Activated B cell treated with CpG ODN at 0.5 μM for 24 hours (primary cell): ENCODE data around the gene NR1H2. TPM values are rescaled to one million over a fixed set of nuclear protein-coding genes. Genes with fewer than 3 reads are reported as not detected.

Experiments
- ATAC-seq: fragments of 200-7000 bp; cut with Tn5 transposase; one replicate; pipeline ENCODE4 v1.10.0; 2021; ENCODE audit warnings: low read depth, mild to moderate bottlenecking, moderate library complexity
- CTCF ChIA-PET: fragments of 350-600 bp; sonication (Branson Sonifier 250); formaldehyde crosslinking; loops from one replicate; lab custom pipeline; 2021; ENCODE audit warnings: antibody characterized with exemption; lab: Charles Lee
- POLR2A ChIA-PET: fragments of 350-600 bp; sonication (Branson Sonifier 250); formaldehyde crosslinking; loops from one replicate; lab custom pipeline; 2021; ENCODE audit warnings: antibody characterized with exemption; lab: Charles Lee
- DNase-seq: peaks from one replicate; pipeline ENCODE4 v3.0.0; 2022
- H3K27ac Mint-ChIP-seq: one replicate; pipeline ENCODE4 v1.8.0; 2020; ENCODE audit warnings: mixed read lengths
- H3K27me3 Mint-ChIP-seq: one replicate; pipeline ENCODE4 v1.8.0; 2021; ENCODE audit warnings: mixed read lengths
- H3K36me3 Mint-ChIP-seq: one replicate; pipeline ENCODE4 v1.8.0; 2021; ENCODE audit warnings: low read depth, mixed read lengths
- H3K4me1 Mint-ChIP-seq: one replicate; pipeline ENCODE4 v1.8.0; 2021; ENCODE audit warnings: mixed read lengths
- H3K4me3 Mint-ChIP-seq: one replicate; pipeline ENCODE4 v1.8.0; 2020; ENCODE audit warnings: mild to moderate bottlenecking, mixed read lengths
- H3K9me3 Mint-ChIP-seq: one replicate; pipeline ENCODE4 v1.8.0; 2020; ENCODE audit warnings: mixed read lengths
- CTCF ChIP-seq: fragments of 200-600 bp; IDR thresholded peaks from one replicate; pipeline ENCODE4 v1.8.0; 2022; ENCODE audit warnings: antibody characterized with exemption, mild to moderate bottlenecking
- intact Hi-C: fragments of 100-400 bp; cut with micrococcal nuclease; formaldehyde crosslinking; loops from one replicate; pipeline ENCODE4 v1.15.1; 2024
- total RNA-seq: library from RNA; stranded (reverse); gene quantifications from 2 replicates; pipeline ENCODE4 v1.2.3, GENCODE V29; 2022

The NR1H2 gene
- total RNA-seq, 1 donor from 2014 or later, result 79.5 TPM

GRCh38 chr19:50361290-50362029 is 14.8 kb upstream of the NR1H2 start:
- Mint-ChIP-seq H3K4me3 (no peak overlapping the region), H3K4me1 (peaks cover 73% of the 10 kb centered on the region), H3K27ac (no peak overlapping the region), H3K9me3 (no peaks in the 10 kb centered on the region), H3K36me3 (no peaks in the 10 kb centered on the region), H3K27me3 (no peaks in the 10 kb centered on the region)
- POLR2A ChIA-PET, result interaction anchor here (0.6 to 1.4 kb wide), 3 partner anchors 10 to 33 kb away, joined by 3 to 8 read pairs (median 3); no protein-coding TSS in a partner anchor
- intact Hi-C loops, result no loop called here
- ATAC-seq, result no peak
- DNase-seq, result no peak
- TF ChIP-seq CTCF, result no peak
- CTCF ChIA-PET, result interaction anchor here (0.9 to 1.3 kb wide), 3 partner anchors 54 to 101 kb away, joined by 4 read pairs; no protein-coding TSS in a partner anchor

GRCh38 chr19:50362030-50362412 is 14.2 kb upstream of the NR1H2 start:
- intact Hi-C loops, result no loop called here
- Mint-ChIP-seq H3K4me1 (peaks cover 70% of the 10 kb centered on the region), H3K27ac (no peak overlapping the region), H3K9me3 (no peaks in the 10 kb centered on the region), H3K4me3 (no peak overlapping the region), H3K27me3 (no peaks in the 10 kb centered on the region), H3K36me3 (no peaks in the 10 kb centered on the region)
- ChIA-PET CTCF (interaction anchor here (0.9 kb wide), 1 partner anchor 100 kb away, joined by 4 read pairs; no protein-coding TSS in a partner anchor), POLR2A (interaction anchor here (1.2 to 1.4 kb wide), 2 partner anchors 11 to 29 kb away, joined by 3 read pairs; no protein-coding TSS in a partner anchor)
- DNase-seq (no peak), ATAC-seq (no peak)
- TF ChIP-seq CTCF, result no peak

GRCh38 chr19:50362656-50363424 is 13.4 kb upstream of the NR1H2 start:
- POLR2A ChIA-PET, result interaction anchor here (1.1 to 1.9 kb wide), 4 partner anchors 11 to 68 kb away, joined by 3 to 11 read pairs (median 3); no protein-coding TSS in a partner anchor

GRCh38 chr19:50365434-50366306 is 10.6 kb upstream of the NR1H2 start, which contains the start of gene NAPSA:
Gene NAPSA (minus strand): TSS chr19:50365639. CDS start chr19:50365621, 18 bp downstream.
- ChIA-PET CTCF (interaction anchor here (1.0 to 6.0 kb wide), 5 partner anchors 8 to 96 kb away, joined by 3 to 92 read pairs (median 5); no protein-coding TSS in a partner anchor), POLR2A (interaction anchor here (0.7 to 3.1 kb wide), 6 partner anchors 10 to 310 kb away, joined by 3 to 18 read pairs (median 5); partner anchors contain the start of genes KCNC3 and NR1H2)
- Mint-ChIP-seq H3K9me3 (no peaks in the 10 kb centered on the region), H3K36me3 (no peaks in the 10 kb centered on the region), H3K4me1 (peaks cover 60% of the 10 kb centered on the region), H3K27ac (peak within 1 kb of the TSS; percentile 73), H3K4me3 (no peak within 1 kb of the TSS), H3K27me3 (no peaks in the 10 kb centered on the region)
- DNase-seq (no peak), ATAC-seq (no peak)
- intact Hi-C loops, result no loop called here
- TF ChIP-seq CTCF, result no peak

More at GRCh38 chr19:50362656-50363424, 13.4 kb upstream of the NR1H2 start:
- Mint-ChIP-seq H3K4me1 (peaks cover 70% of the 10 kb centered on the region), H3K27ac (no peak overlapping the region), H3K36me3 (no peaks in the 10 kb centered on the region), H3K4me3 (no peak overlapping the region), H3K27me3 (no peaks in the 10 kb centered on the region), H3K9me3 (no peaks in the 10 kb centered on the region)
- ATAC-seq, result no peak
- intact Hi-C loops, result no loop called here
- DNase-seq, result no peak
- CTCF ChIA-PET, result interaction anchor here (0.9 kb wide), 1 partner anchor 99 kb away, joined by 4 read pairs; no protein-coding TSS in a partner anchor
- no peak for TF ChIP-seq CTCF
